Measurements from ENCODE around the gene KCNK2.

Gene KCNK2

GRCh38 chr1:215101511-215101910 lies 19.0 kb downstream of the KCNK2 start:
- DNase-seq = no peak

DNA sequence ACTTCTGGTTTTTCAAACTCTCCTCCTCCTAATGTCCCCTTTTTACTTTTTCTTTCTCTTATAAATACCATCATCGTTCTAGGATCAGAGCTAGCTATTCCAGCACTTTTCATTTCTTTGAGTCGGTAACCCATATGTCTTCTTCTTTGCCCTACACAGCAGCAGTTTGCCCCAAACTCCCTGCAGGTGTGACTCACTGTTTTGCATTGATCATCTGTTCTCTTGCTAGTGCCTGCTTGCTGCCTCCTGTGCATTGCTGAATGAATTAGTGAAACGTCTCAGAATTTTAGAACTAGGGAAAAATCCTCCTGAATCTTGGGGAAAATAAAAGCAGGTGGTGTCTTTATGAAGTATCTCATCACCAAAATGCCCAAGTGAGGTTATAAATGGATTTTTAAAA lies 21.7 kb downstream of the KCNK2 start:
- DNase-seq = no peak

DNA sequence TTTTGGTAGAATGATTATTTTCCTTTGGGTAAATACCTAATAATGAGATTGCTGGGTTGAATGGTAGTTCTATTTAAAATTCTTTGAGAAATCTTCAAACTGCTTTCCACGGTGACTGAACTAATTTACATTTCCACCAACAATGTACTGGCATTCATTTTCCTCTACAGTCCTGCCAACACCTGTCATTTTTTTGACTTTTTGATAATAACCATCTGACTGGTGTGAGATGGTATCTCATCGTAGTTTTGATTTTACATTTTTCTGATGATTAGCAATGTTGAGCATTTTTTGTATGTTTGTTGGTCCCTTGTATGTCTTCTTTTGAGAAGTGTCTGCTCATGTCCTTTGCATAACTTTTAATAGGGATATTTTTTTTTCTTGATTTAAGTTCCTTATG lies 23.5 kb downstream of the KCNK2 start:
- no peak for DNase-seq

DNA sequence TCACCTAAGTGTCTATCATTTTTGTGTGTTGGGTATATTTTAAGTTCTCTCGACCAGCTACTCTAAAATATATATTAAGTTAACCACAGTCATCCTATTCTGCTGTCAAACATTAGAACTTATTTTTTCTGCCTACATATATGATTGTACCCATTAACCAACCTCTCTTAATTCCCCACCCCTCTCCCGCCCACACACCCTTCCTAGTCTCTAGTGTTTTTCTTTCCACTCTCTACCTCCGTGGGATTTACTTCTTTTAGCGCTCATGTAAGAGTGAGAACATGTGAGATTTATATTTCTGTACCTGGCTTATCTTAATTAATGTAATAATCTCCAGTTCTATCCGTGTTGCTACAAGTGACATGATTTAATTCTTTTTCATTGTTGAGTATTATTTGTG lies 26.6 kb downstream of the KCNK2 start:
- no peak for DNase-seq

DNA sequence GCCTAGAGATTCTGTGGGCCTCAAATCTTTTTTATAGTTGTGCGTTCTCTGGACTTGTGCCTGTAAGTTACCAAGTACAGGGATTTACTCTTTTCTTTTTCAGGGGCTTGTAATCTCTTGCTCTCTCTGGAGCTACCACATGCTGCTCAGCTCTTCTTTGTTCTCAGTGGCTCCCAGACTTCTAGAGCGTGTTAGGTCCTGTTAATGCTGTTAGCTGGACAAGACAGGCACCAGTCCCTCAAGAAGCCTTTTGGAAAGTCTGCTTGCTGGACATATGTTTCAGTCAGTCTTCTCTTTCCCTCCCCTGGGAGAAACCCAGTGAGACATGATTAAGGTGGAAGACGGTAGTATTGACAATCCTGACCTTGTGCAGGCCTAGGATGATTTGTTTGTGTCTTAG lies 29.4 kb downstream of the KCNK2 start:
- no peak for DNase-seq

DNA sequence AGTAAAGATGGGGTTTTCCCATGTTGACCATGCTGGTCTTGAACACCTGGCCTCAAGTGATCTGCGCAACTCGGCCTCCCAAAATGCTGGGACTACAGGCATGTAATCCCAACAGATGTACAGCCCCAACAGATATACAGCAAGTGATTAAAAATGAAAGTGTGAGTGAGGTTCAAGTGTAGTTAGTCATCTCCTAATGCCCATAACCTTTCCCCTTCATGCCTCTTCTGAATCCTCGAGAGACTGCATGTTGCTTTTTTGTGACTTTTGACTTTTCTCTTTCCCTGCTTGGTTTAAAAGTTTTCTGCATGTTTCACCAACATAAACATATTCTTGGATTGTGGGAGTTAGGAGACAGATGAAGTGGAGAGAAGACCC lies 31.2 kb downstream of the KCNK2 start:
- no peak for DNase-seq

GRCh38 chr1:215114154-215114933 lies 31.8 kb downstream of the KCNK2 start:
- DNase-seq = no peak

DNA sequence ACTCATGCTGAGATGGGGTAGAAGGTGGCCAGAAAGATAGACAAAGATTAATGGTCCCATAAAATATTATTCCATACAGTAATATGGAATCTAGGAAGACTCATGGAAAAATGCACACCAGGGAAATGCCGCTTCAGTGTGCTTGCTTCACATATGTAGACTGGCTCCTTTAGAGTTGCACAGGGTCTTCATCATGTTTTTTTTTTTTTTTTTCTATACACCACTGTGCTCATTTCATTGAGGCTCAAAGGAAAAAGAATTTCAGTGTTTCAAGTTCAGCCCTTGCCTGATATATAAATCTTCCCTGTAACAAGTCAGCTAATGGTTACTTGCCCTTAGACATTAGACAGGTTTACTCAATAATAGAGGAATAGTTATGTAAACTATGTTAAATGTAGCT lies 33.2 kb downstream of the KCNK2 start:
- DNase-seq = no peak

GRCh38 chr1:215118081-215118480 lies 35.5 kb downstream of the KCNK2 start:
- no peak for DNase-seq

GRCh38 chr1:215119056-215119455 lies 36.5 kb downstream of the KCNK2 start:
- no peak for DNase-seq

- DNase-seq = no peak
These were observed 37.3 kb downstream of the KCNK2 start for GRCh38 chr1:215119719-215120365.

GRCh38 chr1:215128504-215128903 lies 46.0 kb downstream of the KCNK2 start:
- no peak for DNase-seq

- DNase-seq = no peak
These were observed 48.8 kb downstream of the KCNK2 start for GRCh38 chr1:215131291-215131690.

GRCh38 chr1:215132156-215132555 lies 49.6 kb downstream of the KCNK2 start:
- no peak for DNase-seq

DNA sequence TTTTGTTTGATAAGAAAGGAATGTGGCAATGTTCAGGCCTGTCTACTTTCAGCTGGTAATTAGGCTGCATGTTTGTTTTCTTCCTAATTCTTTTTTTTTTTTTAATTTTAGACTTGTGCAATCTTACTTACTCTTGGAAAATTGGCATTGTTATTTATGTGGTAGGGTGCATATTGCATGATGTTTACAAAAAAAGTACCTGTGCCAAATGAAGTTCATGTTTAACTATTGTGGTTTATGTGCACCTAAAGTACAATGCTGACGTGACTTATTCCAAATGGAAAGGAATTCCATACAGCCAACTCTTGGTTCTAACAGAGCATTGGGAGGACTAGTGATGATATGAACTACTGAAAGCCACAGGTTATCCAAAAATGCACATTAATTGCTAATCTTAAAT lies 51.0 kb downstream of the KCNK2 start:
- no peak for DNase-seq

GRCh38 chr1:215137985-215138384 lies 55.4 kb downstream of the KCNK2 start:
- DNase-seq = no peak

DNA sequence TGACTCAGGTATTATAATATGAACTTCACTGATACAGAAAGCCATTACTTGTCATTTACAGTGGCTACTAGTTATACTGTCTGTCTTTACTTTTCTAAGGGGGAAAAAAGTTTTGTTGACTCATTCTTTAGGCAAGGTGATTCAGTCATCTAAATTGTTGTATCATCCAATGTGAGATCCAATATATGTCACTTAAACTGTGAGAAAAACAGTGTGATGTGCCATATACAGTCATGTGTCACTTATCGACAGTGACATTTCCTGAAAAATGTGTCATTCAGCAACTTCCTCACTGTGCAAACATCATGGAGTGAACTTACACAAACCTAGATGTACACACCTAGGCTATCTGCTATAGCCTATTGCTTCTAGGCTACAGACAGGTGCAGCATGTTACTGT lies 57.6 kb downstream of the KCNK2 start:
- no peak for DNase-seq

DNA sequence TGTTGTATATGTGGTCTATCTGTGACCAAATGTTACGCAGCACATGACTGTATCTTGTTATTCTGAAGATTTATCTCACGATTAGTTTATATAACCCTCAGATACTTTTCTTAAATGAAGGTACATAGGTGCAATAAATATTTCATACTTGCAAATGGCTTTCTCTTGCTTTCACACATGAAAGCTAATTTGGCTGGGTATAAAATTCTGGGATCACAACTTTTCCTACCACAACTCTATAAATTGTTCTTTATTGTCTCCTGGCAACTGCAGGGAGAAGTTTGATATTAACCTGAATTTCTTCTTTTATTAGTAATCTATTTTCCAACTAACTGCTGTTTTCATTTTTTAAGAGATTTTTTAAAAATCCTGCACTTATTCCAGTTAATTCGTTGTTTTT lies 58.9 kb downstream of the KCNK2 start:
- DNase-seq = no peak

- DNase-seq = no peak
These were observed 61.0 kb downstream of the KCNK2 start for GRCh38 chr1:215143497-215143896.

- no peak for DNase-seq
These were observed 63.9 kb downstream of the KCNK2 start for GRCh38 chr1:215146240-215146975.

GRCh38 chr1:215147024-215147423 lies 64.5 kb downstream of the KCNK2 start:
- DNase-seq = no peak

DNA sequence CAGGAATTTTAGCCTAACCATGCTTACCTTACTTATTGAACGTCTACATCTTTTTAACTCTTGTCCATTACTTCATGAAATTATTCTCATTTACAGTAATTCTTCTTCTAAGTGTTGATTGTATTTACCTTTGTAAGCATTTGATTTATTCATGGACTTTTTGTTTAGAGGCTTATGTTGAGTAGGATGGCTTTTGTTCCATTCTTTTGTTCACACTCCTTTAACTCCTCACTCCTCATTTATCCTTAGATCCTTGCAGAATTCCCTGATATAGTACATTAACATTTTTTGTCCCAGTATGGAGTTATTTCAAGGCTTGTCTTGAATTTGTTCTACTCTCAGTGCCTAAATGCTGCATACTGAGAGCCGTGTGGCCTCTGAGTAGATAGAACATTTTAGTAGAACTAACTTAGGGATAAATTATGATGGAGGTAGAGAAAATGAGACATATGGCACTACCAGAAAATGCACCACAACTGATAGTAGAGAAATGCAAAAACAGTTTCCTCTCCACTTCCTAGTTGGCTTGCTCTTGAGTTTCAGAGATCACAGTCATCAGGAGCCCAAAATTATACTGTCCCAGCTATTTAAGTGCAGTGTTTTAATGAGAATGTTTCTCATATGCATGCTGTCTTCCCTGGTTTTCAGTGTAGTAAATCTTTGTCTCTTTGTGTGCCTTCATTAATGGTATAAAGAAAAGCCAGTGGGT lies 69.5 kb downstream of the KCNK2 start:
- DNase-seq = no peak

DNA sequence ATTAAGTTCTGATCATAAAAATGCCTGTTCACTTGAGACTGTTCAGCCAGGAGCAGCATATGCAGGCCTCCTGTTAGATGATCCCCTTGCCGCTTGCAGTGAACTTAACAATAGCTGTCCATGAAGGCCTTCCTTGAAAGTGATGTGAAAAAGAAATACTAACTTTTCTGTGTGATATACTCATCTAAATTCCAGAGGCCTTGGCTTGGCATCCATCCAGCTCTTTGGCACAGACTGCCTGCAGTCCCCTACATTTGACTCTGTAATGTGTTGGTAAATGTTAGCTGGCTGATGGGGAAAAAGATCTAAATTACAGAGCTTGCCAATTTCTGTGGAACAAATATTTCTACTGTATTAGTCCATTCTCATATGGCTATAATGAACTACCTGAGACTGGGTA lies 73.7 kb downstream of the KCNK2 start:
- DNase-seq = no peak

DNA sequence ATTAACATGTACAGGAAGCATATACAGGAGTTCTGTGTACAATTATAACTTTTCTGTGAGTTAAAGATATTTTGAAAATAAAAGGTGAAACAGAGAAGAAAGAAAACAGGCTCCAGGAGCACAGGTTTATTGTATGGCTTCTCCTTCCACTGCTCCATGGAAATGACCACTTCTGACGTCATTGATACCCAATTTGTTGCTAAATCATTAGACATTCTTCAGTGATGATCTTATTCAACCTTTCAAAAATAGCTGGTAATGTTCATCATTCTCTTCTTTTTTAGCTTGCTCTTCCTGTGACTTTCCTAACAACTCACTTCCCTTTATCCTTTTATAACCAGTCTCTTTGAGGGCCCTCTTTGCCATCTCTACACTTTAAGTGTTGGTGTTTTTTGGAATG lies 77.8 kb downstream of the KCNK2 start:
- no peak for DNase-seq
